HG03064 (cell line): Measurements from ENCODE around the gene CGB3.
"Not testable (repeated sequence)": the region's sequence is repeated elsewhere in the genome, so short reads cannot be mapped to it uniquely, and the experiment has no call there.

ENCODE experiments used
- ATAC-seq: cut with Tn5 transposase; IDR thresholded peaks from one replicate; pipeline ENCODE4 v1.9.1; 2021; ENCODE audit warnings: low read depth; ENCODE audit not compliant: unreplicated experiment

CGB3 gene

GRCh38 chr19:49024233-49024632 lies at the start of gene CGB3:
CGB3 (minus strand) TSS chr19:49024333; CDS start chr19:49023971, 362 bp downstream.
- ATAC-seq, result not testable (repeated sequence)

GRCh38 chr19:49071860-49072547 lies 47.9 kb upstream of the CGB3 start:
- ATAC-seq, result no peak

- no peak for ATAC-seq
These were observed 46.3 kb upstream of the CGB3 start for GRCh38 chr19:49070416-49070815.

- no peak for ATAC-seq
These were observed 44.9 kb upstream of the CGB3 start for GRCh38 chr19:49069026-49069425.

- ATAC-seq, result no peak
These were observed 43.4 kb upstream of the CGB3 start for GRCh38 chr19:49067554-49067953.

GRCh38 chr19:49065905-49066512 lies 41.9 kb upstream of the CGB3 start:
- ATAC-seq, result no peak

- no peak for ATAC-seq
These were observed 40.9 kb upstream of the CGB3 start, which contains the start of gene NTF4 for GRCh38 chr19:49064768-49065611. NTF4 (minus strand) TSS chr19:49064818; CDS start chr19:49061997, 2,821 bp downstream.

- ATAC-seq, result no peak
These were observed 40.0 kb upstream of the CGB3 start for GRCh38 chr19:49064029-49064629.

- no peak for ATAC-seq
These were observed 37.3 kb upstream of the CGB3 start for GRCh38 chr19:49061445-49061844.

- ATAC-seq, result no peak
These were observed 36.9 kb upstream of the CGB3 start for GRCh38 chr19:49061000-49061399.

- ATAC-seq, result no peak
These were observed 34.9 kb upstream of the CGB3 start for GRCh38 chr19:49059053-49059452.

GRCh38 chr19:49058562-49058961 lies 34.4 kb upstream of the CGB3 start:
- ATAC-seq, result no peak

GRCh38 chr19:49057636-49058234 lies 33.6 kb upstream of the CGB3 start, which contains the start of gene CGB7:
CGB7 (minus strand) TSS chr19:49057749; CDS start chr19:49055375, 2,374 bp downstream.
- ATAC-seq, result no peak

GRCh38 chr19:49056902-49057596 lies 32.9 kb upstream of the CGB3 start:
- not testable (repeated sequence) for ATAC-seq

GRCh38 chr19:49056101-49056901 lies 32.2 kb upstream of the CGB3 start:
- no peak for ATAC-seq

GRCh38 chr19:49050376-49051033 lies 26.4 kb upstream of the CGB3 start:
- ATAC-seq, result not testable (repeated sequence)

GRCh38 chr19:49049834-49050233 lies 25.7 kb upstream of the CGB3 start:
- not testable (repeated sequence) for ATAC-seq

GRCh38 chr19:49049011-49049410 lies 24.9 kb upstream of the CGB3 start, which contains the start of gene CGB8:
CGB8 (minus strand) TSS chr19:49049111; CDS start chr19:49048739, 372 bp downstream.
- ATAC-seq, result not testable (repeated sequence)
